Keratinocyte (primary cell): Measurements from ENCODE around the gene SUN3. TPM values are rescaled to one million over a fixed set of nuclear protein-coding genes. Genes with fewer than 3 reads are reported as not detected.

ENCODE experiments used
- DNase-seq: peaks from one replicate; pipeline ENCODE4 v3.0.0-alpha.2; 2011; ENCODE audit warnings: low read depth, missing footprints, low spot score
- FAIRE-seq: peaks from 2 replicates; lab custom pipeline; 2011; peaks lifted over from hg19 to GRCh38; lab: Jason Lieb, UNC
- H2AFZ ChIP-seq: 2 replicates; pipeline ENCODE4 v1.6.0; 2012; ENCODE audit warnings: low read length, control low read depth, inconsistent platforms; ENCODE audit not compliant: control insufficient read depth
- H3K27ac ChIP-seq: 2 replicates; pipeline ENCODE4 v1.5.1; 2011; ENCODE audit warnings: low read length; ENCODE audit not compliant: control insufficient read depth, insufficient read depth
- H3K27me3 ChIP-seq: 3 replicates; pipeline ENCODE4 v1.6.0; 2011; ENCODE audit warnings: low read length; ENCODE audit not compliant: control insufficient read depth, insufficient read depth; ENCODE audit errors: extremely low read depth
- H3K36me3 ChIP-seq, 2 experiments: 2 replicates in 1 of 2; 3 replicates in 1 of 2; pipeline ENCODE4 v1.5.1; 2011; ENCODE audit warnings: low read length in 2 of 2, mild to moderate bottlenecking in 1 of 2; ENCODE audit not compliant: control insufficient read depth in 2 of 2, insufficient read depth in 2 of 2; ENCODE audit errors: extremely low read depth in 1 of 2
- H3K4me1 ChIP-seq: 3 replicates; pipeline ENCODE4 v1.5.1; 2011; ENCODE audit warnings: low read length; ENCODE audit not compliant: control insufficient read depth, insufficient read depth; ENCODE audit errors: extremely low read depth
- H3K4me2 ChIP-seq: 3 replicates; pipeline ENCODE4 v1.6.0; 2011; ENCODE audit warnings: low read depth, low read length; ENCODE audit not compliant: control insufficient read depth, insufficient read depth; ENCODE audit errors: extremely low read depth
- H3K4me3 ChIP-seq, 3 experiments: fragments of 200-600 bp in 1 of 3; sonication (generic) in 1 of 3; 2 replicates in 2 of 3; 3 replicates in 1 of 3; pipeline ENCODE4 v1.5.1; 2011 to 2016; ENCODE audit warnings: low read length in 3 of 3, mild to moderate bottlenecking in 3 of 3, control low read depth in 2 of 3, inconsistent platforms in 1 of 3, low read depth in 1 of 3, mixed read lengths in 1 of 3, mixed run types in 1 of 3, moderate library complexity in 1 of 3; ENCODE audit not compliant: control insufficient read depth in 2 of 3, insufficient read depth in 2 of 3; ENCODE audit errors: extremely low read depth in 1 of 3
- H3K79me2 ChIP-seq: 2 replicates; pipeline ENCODE4 v1.6.0; 2012; ENCODE audit warnings: low read length; ENCODE audit not compliant: control insufficient read depth, insufficient read depth
- H3K9ac ChIP-seq: 3 replicates; pipeline ENCODE4 v1.6.0; 2011; ENCODE audit warnings: low read length; ENCODE audit not compliant: control insufficient read depth, insufficient read depth; ENCODE audit errors: extremely low read depth
- H3K9me1 ChIP-seq: 3 replicates; pipeline ENCODE4 v1.6.0; 2011; ENCODE audit warnings: low read length; ENCODE audit not compliant: control insufficient read depth, insufficient read depth; ENCODE audit errors: extremely low read depth
- H3K9me3 ChIP-seq: 2 replicates; pipeline ENCODE4 v1.5.1; 2012; ENCODE audit warnings: low read depth, low read length; ENCODE audit not compliant: control insufficient read depth
- H4K20me1 ChIP-seq: 3 replicates; pipeline ENCODE4 v1.6.0; 2011; ENCODE audit warnings: low read length; ENCODE audit not compliant: control insufficient read depth, insufficient read depth; ENCODE audit errors: extremely low read depth
- CTCF ChIP-seq, 3 experiments: IDR thresholded peaks in 1 of 3; conservative IDR thresholded peaks in 1 of 3; optimal IDR thresholded peaks in 1 of 3; 2 replicates in 2 of 3; 3 replicates in 1 of 3; pipeline versions ENCODE3 to v1.5.1; 2011; ENCODE audit warnings: low read length in 3 of 3, mild to moderate bottlenecking in 3 of 3, moderate library complexity in 2 of 3, control low read depth in 1 of 3, inconsistent platforms in 1 of 3; ENCODE audit not compliant: insufficient read depth in 2 of 3; ENCODE audit errors: extremely low read depth in 1 of 3
- EZH2 ChIP-seq: IDR thresholded peaks from one replicate; pipeline ENCODE4 v1.6.1; 2012; ENCODE audit warnings: inconsistent platforms, mild to moderate bottlenecking, low read length, moderate library complexity
- dilution Hi-C: fragments of 300-500 bp; cut with MboI; formaldehyde crosslinking; loops from one replicate; pipeline ENCODE4 v1.7.0; 2020; ENCODE audit warnings: low sequenced_read_pairs; ENCODE audit not compliant: extremely low pct_ligation_motif_present
- polyA plus RNA-seq, 5 experiments: library from polyadenylated mRNA; depleted of rRNA in 3 of 5; stranded (reverse) in 3 of 5; stranded (forward) in 1 of 5; unstranded in 1 of 5; fragments of >200 nt; gene quantifications; 1 replicate in 1 of 5; 2 replicates in 3 of 5; 3 replicates in 1 of 5; pipeline versions ENCODE4 v1.2.1 to v1.2.3, GENCODE V29; 2011 to 2012; ENCODE audit warnings: missing spikeins in 2 of 5, low read depth in 1 of 5, low replicate concordance in 1 of 5

Gene SUN3
- polyA plus RNA-seq, 1 donor (not counting 4 experiments of a cell fraction or from before 2014, with no cell fraction given), result not detected

GRCh38 chr7:48067475-48067874 lies 38.6 kb upstream of the SUN3 start:
- Histone ChIP-seq H3K9me1 (no peaks in the 10 kb centered on the region), H3K27me3 (no peaks in the 10 kb centered on the region), H3K9ac (no peak overlapping the region), H3K9me3 (no peaks in the 10 kb centered on the region), H4K20me1 (no peaks in the 10 kb centered on the region), H3K79me2 (no peaks in the 10 kb centered on the region), H3K27ac (no peak overlapping the region), H3K4me3 (no peak overlapping the region), H3K36me3 (no peaks in the 10 kb centered on the region), H3K4me1 (no peaks in the 10 kb centered on the region), H3K4me2 (no peak overlapping the region), H2AFZ (no peak overlapping the region)
- no peak for DNase-seq
- dilution Hi-C loops, result no loop called here
- no peak for TF ChIP-seq CTCF (optimal IDR thresholded peaks at IDR 0.05 in 1 of 3, IDR thresholded peaks at IDR 0.05 in 1 of 3, conservative IDR thresholded peaks at IDR 0.05 in 1 of 3; ENCODE audit: extremely low read depth in 1 of 3, insufficient read depth in 2 of 3, low read length in 3 of 3)
- no peak for TF ChIP-seq EZH2
- peak; percentile 70 for FAIRE-seq

GRCh38 chr7:48063985-48064384 lies 35.1 kb upstream of the SUN3 start:
- no peak for FAIRE-seq
- Histone ChIP-seq H3K4me1 (no peaks in the 10 kb centered on the region), H3K36me3 (no peaks in the 10 kb centered on the region), H3K4me2 (no peak overlapping the region), H2AFZ (no peak overlapping the region), H3K27me3 (no peaks in the 10 kb centered on the region), H4K20me1 (no peaks in the 10 kb centered on the region), H3K27ac (no peak overlapping the region), H3K9me1 (no peaks in the 10 kb centered on the region), H3K9ac (no peak overlapping the region), H3K4me3 (no peak overlapping the region), H3K9me3 (no peaks in the 10 kb centered on the region), H3K79me2 (no peaks in the 10 kb centered on the region)
- no peak for TF ChIP-seq CTCF (optimal IDR thresholded peaks at IDR 0.05 in 1 of 3, IDR thresholded peaks at IDR 0.05 in 1 of 3, conservative IDR thresholded peaks at IDR 0.05 in 1 of 3; ENCODE audit: extremely low read depth in 1 of 3, insufficient read depth in 2 of 3, low read length in 3 of 3)
- dilution Hi-C loops, result no loop called here
- DNase-seq, result no peak
